ENCODE results near the gene ZNF800. TPM values are rescaled to one million over a fixed set of nuclear protein-coding genes. Genes with fewer than 3 reads are reported as not detected.
A peak's percentile ranks its signal among the peaks of the same experiment; 100 is the strongest.
"Not testable (repeated sequence)": the region's sequence is repeated elsewhere in the genome, so short reads cannot be mapped to it uniquely, and the experiment has no call there.

ZNF800 gene
- polyA plus RNA-seq, 1 experiment, result 6.2 TPM

- H3K36me3 ChIP-seq (ENCODE audit: control insufficient read depth, insufficient read depth, low read length), result no peaks in the 10 kb centered on the region
- ChIA-PET POLR2A (no interaction called here), CTCF (no interaction called here)
- no peak for DNase-seq (ENCODE audit: low read depth)
- peaks cover 5% of the 10 kb centered on the region for H3K27me3 ChIP-seq (ENCODE audit: control insufficient read depth, insufficient read depth, low read length)
- no peak overlapping the region for H3K4me3 ChIP-seq (ENCODE audit: low read depth, low read length)
- TF ChIP-seq, protein P1, sequence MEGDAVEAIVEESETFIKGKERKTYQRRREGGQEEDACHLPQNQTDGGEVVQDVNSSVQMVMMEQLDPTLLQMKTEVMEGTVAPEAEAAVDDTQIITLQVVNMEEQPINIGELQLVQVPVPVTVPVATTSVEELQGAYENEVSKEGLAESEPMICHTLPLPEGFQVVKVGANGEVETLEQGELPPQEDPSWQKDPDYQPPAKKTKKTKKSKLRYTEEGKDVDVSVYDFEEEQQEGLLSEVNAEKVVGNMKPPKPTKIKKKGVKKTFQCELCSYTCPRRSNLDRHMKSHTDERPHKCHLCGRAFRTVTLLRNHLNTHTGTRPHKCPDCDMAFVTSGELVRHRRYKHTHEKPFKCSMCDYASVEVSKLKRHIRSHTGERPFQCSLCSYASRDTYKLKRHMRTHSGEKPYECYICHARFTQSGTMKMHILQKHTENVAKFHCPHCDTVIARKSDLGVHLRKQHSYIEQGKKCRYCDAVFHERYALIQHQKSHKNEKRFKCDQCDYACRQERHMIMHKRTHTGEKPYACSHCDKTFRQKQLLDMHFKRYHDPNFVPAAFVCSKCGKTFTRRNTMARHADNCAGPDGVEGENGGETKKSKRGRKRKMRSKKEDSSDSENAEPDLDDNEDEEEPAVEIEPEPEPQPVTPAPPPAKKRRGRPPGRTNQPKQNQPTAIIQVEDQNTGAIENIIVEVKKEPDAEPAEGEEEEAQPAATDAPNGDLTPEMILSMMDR (IDR thresholded peaks at IDR 0.05; ENCODE audit: insufficient read depth, low read depth, low read length), result no peak
Measured at GRCh38 chr7:127413326-127413725, 20.8 kb upstream of the ZNF800 start.

GRCh38 chr7:127411176-127411575, 18.7 kb upstream of the ZNF800 start:
- ChIA-PET POLR2A (no interaction called here), CTCF (no interaction called here)
- H3K36me3 ChIP-seq (ENCODE audit: control insufficient read depth, insufficient read depth, low read length), result no peaks in the 10 kb centered on the region
- no peak for DNase-seq (ENCODE audit: low read depth)
- TF ChIP-seq, protein P1 (IDR thresholded peaks at IDR 0.05; ENCODE audit: insufficient read depth, low read depth, low read length), result no peak
- peaks cover 4% of the 10 kb centered on the region; the same call in 1 of the 2 replicates for H3K27me3 ChIP-seq (ENCODE audit: control insufficient read depth, insufficient read depth, low read length)
- H3K4me3 ChIP-seq (ENCODE audit: low read depth, low read length), result no peak overlapping the region

DNA sequence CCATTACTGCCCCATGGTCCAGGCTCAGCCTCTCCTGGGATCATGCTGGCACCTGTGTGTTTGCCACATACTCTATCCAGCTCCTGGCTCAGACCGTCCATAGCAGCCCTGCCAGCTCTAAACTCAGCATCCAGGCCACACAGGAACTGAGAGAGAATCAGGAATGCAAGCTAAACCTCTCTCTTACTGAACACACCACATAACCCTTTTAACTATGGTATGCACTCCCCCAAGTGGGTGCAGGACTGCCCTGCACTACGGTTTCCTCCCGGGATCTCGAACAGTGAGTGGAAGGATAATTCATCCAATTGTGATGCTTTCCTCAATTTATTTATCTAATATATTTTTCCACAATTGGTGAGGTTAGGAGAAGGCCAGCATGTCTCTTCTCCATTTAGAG, 17.1 kb upstream of the ZNF800 start:
- DNase-seq (ENCODE audit: low read depth), result no peak
- CTCF ChIA-PET, result no interaction called here
- TF ChIP-seq, protein P1 (IDR thresholded peaks at IDR 0.05; ENCODE audit: insufficient read depth, low read depth, low read length), result peak; percentile 17; the same call in 1 of the 2 replicates
- POLR2A ChIA-PET, result no interaction called here
- H3K4me3 ChIP-seq (ENCODE audit: low read depth, low read length), result no peak overlapping the region
- H3K27me3 ChIP-seq (ENCODE audit: control insufficient read depth, insufficient read depth, low read length), result peaks cover 4% of the 10 kb centered on the region; the same call in 1 of the 2 replicates
- H3K36me3 ChIP-seq (ENCODE audit: control insufficient read depth, insufficient read depth, low read length), result no peaks in the 10 kb centered on the region

GRCh38 chr7:127404286-127405072, 12.0 kb upstream of the ZNF800 start:
- POLR2A ChIA-PET, result no interaction called here

DNA sequence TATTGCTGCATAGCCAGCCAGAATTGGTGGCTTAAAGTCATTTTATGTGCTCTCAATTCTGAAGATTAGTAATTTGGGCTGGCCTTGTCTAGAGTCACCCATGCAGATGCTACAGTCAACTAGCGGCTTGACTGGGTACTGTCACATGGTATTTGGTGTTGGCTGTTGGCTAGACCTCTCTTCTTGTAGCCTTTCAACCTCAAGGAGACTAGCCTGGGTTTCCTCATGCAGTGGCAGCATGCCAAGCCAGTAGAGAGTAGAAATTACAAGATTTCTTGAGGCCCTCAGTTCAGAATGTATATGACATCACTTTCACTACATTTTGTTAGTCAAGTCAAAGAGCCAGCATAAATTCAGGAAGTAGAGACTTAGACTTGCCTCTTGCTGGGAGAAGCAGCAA, 3.7 kb upstream of the ZNF800 start:
- DNase-seq (ENCODE audit: low read depth), result no peak
- Histone ChIP-seq H3K4me3 (ENCODE audit: low read depth, low read length) (no peak overlapping the region), H3K36me3 (ENCODE audit: control insufficient read depth, insufficient read depth, low read length) (no peaks in the 10 kb centered on the region), H3K27me3 (ENCODE audit: control insufficient read depth, insufficient read depth, low read length) (peaks cover 2% of the 10 kb centered on the region)
- ChIA-PET POLR2A (no interaction called here), CTCF (no interaction called here)
- TF ChIP-seq, protein P1 (IDR thresholded peaks at IDR 0.05; ENCODE audit: insufficient read depth, low read depth, low read length), result no peak

More at GRCh38 chr7:127404286-127405072, 12.0 kb upstream of the ZNF800 start:
- TF ChIP-seq, protein P1 (IDR thresholded peaks at IDR 0.05; ENCODE audit: insufficient read depth, low read depth, low read length), result no peak
- CTCF ChIA-PET, result no interaction called here
- DNase-seq (ENCODE audit: low read depth), result no peak
- Histone ChIP-seq H3K4me3 (ENCODE audit: low read depth, low read length) (no peak overlapping the region), H3K27me3 (ENCODE audit: control insufficient read depth, insufficient read depth, low read length) (0 out of 2 replicates have a peak, but pooled peaks cover 2% of the 10 kb centered on the region), H3K36me3 (ENCODE audit: control insufficient read depth, insufficient read depth, low read length) (no peaks in the 10 kb centered on the region)

GRCh38 chr7:127395104-127395503, 2.6 kb upstream of the ZNF800 start:
- H3K36me3 ChIP-seq (ENCODE audit: control insufficient read depth, insufficient read depth, low read length); DNase-seq (ENCODE audit: low read depth); H3K4me3 ChIP-seq (ENCODE audit: low read depth, low read length); H3K27me3 ChIP-seq (ENCODE audit: control insufficient read depth, insufficient read depth, low read length); CTCF ChIA-PET: not testable (repeated sequence)
- POLR2A ChIA-PET, result interaction anchor here (0.5 kb wide), 1 partner anchor 25 kb away, joined by 4 read pairs; no protein-coding TSS in a partner anchor
